ENCODE data around the gene CEMIP2. TPM values are rescaled to one million over a fixed set of nuclear protein-coding genes. Genes with fewer than 3 reads are reported as not detected.
"Not testable (repeated sequence)": the region's sequence is repeated elsewhere in the genome, so short reads cannot be mapped to it uniquely, and the experiment has no call there.

Gene CEMIP2
- total RNA-seq, 3 donors from 2014 or later = 79.0 to 144 (median 81.2) TPM

DNA sequence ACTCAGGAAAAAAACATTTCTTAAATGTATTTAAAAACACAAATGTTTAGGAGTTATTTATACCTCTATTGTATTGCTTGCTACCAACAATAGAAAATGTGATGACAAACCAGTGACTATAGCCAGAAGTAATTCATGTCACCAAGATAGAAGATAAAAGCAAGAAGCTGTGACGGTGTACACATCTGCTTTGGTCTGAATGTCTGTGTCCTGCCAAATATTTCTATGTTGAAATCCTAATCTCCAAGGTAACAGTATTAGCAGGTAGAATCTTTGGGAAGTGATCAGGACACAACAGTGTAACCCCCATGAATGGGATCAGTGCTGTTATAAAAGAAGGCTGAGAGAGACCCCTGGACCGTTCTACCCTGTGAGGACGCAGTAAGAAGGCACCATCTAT, 74.7 kb downstream of the CEMIP2 start:
- Histone ChIP-seq H3K27ac (no peak overlapping the region), H3K4me1 (no peaks in the 10 kb centered on the region), H3K9me3 (no peaks in the 10 kb centered on the region), H3K27me3 (no peaks in the 10 kb centered on the region), H3K36me3 (no peaks in the 10 kb centered on the region), H3K4me3 (no peak overlapping the region)
- intact Hi-C loops (cut with DNase I; ENCODE audit: low total_unique reads) = no loop called here
- DNase-seq (ENCODE audit: low spot score in 2 of 2) = no peak
- TF ChIP-seq, protein P1, sequence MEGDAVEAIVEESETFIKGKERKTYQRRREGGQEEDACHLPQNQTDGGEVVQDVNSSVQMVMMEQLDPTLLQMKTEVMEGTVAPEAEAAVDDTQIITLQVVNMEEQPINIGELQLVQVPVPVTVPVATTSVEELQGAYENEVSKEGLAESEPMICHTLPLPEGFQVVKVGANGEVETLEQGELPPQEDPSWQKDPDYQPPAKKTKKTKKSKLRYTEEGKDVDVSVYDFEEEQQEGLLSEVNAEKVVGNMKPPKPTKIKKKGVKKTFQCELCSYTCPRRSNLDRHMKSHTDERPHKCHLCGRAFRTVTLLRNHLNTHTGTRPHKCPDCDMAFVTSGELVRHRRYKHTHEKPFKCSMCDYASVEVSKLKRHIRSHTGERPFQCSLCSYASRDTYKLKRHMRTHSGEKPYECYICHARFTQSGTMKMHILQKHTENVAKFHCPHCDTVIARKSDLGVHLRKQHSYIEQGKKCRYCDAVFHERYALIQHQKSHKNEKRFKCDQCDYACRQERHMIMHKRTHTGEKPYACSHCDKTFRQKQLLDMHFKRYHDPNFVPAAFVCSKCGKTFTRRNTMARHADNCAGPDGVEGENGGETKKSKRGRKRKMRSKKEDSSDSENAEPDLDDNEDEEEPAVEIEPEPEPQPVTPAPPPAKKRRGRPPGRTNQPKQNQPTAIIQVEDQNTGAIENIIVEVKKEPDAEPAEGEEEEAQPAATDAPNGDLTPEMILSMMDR (IDR thresholded peaks at IDR 0.05) = no peak
- TF ChIP-seq POLR2AphosphoS5 (IDR thresholded peaks at IDR 0.05) = no peak
- TF ChIP-seq POLR2A (IDR thresholded peaks at IDR 0.05) = no peak

DNA sequence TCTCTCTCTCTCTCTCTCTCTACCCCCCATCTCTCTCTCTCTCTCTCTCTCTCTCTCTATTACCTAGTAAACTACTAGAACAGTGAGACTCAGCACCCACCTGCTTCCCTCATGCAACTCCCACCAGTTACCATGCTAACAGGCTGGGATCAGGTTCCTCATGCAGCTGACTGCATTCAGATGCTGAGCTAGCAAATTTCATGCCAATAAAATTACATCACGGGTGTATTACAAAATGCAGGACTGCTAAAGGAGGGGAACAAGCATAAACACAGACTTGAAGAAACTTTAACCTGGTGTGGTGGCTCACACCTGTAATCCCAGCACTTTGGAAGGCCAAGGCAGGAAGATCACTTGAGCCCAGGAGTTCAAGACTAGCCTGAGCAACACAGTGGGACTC, 76.0 kb downstream of the CEMIP2 start:
- Histone ChIP-seq H3K4me3 (no peak overlapping the region), H3K9me3 (no peaks in the 10 kb centered on the region), H3K27me3 (no peaks in the 10 kb centered on the region), H3K4me1 (no peaks in the 10 kb centered on the region), H3K27ac (peak overlapping the region in 1 of 2 donors; percentile 53), H3K36me3 (no peaks in the 10 kb centered on the region)
- TF ChIP-seq, protein P1 (IDR thresholded peaks at IDR 0.05) = no peak
- no peak for TF ChIP-seq POLR2AphosphoS5 (IDR thresholded peaks at IDR 0.05)
- no peak for DNase-seq (ENCODE audit: low spot score in 2 of 2)
- intact Hi-C loops (cut with DNase I; ENCODE audit: low total_unique reads) = no loop called here

DNA sequence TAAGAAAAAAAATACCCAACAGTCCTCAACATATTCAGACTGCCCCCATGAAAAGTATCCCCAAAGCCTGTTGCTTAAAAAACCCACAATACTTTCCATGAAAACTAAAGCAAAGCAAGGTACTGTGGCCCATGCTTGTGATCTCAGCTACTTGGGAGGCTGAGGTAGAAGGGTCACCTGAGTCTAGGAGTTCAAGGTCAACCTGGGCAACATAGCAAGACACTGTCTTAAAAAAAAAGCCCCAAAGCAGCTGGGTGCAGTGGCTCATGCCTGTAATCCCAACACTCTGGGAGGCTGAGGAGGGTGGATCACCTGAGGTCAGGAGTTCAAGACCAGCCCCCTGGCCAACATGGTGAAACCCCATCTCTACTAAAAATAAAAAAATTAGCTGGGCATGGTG, 76.7 kb downstream of the CEMIP2 start:
- H3K4me1 ChIP-seq; H3K4me3 ChIP-seq; H3K27ac ChIP-seq; intact Hi-C loops (cut with DNase I; ENCODE audit: low total_unique reads); H3K27me3 ChIP-seq; DNase-seq (ENCODE audit: low spot score in 2 of 2); H3K9me3 ChIP-seq; H3K36me3 ChIP-seq: not testable (repeated sequence)

DNA sequence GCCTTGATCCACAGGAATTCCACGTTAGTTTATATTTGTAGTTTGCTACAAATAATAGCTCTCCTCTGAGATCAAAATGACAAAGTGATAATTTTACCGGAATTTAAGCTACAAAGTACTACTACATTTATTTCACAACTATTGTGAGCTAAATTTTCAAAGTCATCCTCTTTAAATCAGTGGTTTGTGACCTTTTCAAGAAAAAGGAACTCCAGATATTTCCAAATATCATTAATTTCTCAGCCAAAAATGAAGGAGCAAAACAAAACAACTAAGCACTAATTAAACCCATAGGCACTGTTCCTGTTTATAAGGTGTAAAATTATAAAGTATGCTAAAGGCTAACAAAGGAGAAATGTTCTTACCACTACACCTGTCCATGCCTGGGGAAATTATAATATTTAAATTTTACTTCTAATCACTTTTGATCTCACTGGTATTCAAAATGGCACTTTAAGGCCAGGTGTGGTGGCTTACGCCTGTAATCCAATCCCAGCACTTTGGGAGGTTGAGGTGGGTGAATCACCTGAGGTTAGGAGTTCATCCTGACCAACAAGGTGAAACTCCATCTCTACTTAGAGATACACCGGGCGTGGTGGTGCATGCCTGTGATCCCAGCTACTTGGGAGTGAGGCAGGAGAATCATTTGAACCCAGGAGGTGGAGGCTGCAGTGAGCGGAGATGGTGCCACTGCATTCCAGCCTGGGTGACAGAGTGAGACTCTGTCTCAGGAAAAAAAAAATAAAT, 77.5 kb downstream of the CEMIP2 start:
- Histone ChIP-seq H3K4me1 (no peaks in the 10 kb centered on the region), H3K4me3 (no peak overlapping the region), H3K9me3 (no peaks in the 10 kb centered on the region), H3K27me3 (no peaks in the 10 kb centered on the region), H3K36me3 (no peaks in the 10 kb centered on the region), H3K27ac (peak overlapping the region in 1 of 2 donors; percentile 60)
- no peak for DNase-seq (ENCODE audit: low spot score in 2 of 2)
- intact Hi-C loops (cut with DNase I; ENCODE audit: low total_unique reads) = no loop called here
- TF ChIP-seq, protein P1 (IDR thresholded peaks at IDR 0.05) = no peak
- TF ChIP-seq POLR2A (IDR thresholded peaks at IDR 0.05) (no peak), POLR2AphosphoS5 (IDR thresholded peaks at IDR 0.05) (no peak)

DNA sequence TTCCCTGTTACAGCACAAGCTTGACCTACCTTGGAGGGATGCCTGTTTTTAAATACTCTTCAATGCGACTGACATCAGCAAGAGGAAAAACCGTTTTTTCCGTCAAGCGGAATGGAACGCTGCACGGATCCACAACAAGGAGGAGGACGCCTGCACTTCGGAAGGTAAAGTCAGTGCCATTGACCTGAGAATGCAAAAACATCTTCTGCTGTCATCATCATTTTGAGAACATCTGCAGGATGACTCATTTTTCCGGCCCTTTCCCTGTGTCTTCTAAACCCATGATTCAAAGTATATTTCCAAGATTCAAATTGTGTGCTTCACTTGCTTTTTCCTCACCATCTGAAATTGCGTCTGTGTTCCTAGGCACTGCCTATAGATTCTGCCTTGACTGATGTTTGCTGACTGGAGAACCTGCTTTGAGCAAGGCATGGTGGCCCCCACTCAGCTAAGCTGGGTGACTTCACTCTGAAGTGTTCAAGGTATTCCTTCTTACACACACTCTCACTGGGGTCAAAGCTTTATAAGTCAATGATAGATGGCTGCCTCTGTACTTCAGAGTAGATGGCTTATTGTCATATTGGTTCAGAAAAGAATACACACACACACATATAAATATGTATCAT, 78.1 kb downstream of the CEMIP2 start:
- Histone ChIP-seq H3K9me3 (no peaks in the 10 kb centered on the region), H3K27me3 (no peaks in the 10 kb centered on the region), H3K27ac (peak overlapping the region in 1 of 2 donors; percentile 60), H3K36me3 (no peaks in the 10 kb centered on the region), H3K4me3 (no peak overlapping the region), H3K4me1 (no peaks in the 10 kb centered on the region)
- DNase-seq (ENCODE audit: low spot score in 2 of 2) = no peak
- intact Hi-C loops (cut with DNase I; ENCODE audit: low total_unique reads) = no loop called here
- TF ChIP-seq POLR2A (IDR thresholded peaks at IDR 0.05) = no peak
- TF ChIP-seq POLR2AphosphoS5 (IDR thresholded peaks at IDR 0.05) = no peak
- TF ChIP-seq, protein P1 (IDR thresholded peaks at IDR 0.05) = no peak
